ENCODE data around the gene WNT3. TPM values are rescaled to one million over a fixed set of nuclear protein-coding genes. Genes with fewer than 3 reads are reported as not detected.
A peak's percentile ranks its signal among the peaks of the same experiment; 100 is the strongest.

Gene WNT3
- total and polyA plus RNA-seq, 2 of the 8 experiments (the other 6 are each of a cell fraction or from before 2014, with no cell fraction given): 0.56 to 2.0 TPM

DNA sequence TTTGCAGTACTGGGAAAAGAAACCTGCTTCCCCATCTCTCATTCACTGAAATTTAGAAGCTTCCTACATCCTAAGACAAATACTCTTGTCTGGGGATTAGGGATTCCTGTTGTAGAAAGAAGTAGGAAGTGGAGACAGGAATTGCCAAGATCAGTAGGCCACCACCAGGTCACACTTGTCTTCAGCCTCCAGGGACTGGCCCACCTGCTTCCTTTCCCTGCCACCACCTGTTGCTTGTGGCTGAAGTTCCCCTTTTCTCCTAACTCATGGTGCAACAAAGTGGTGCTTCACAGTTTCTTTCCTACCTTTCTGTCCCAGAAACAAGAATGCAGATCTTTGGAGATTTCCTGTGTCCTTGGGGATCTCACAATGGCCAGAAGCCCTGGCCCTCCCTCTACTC lies 82.4 kb downstream of the WNT3 start:
- Histone ChIP-seq H4K91ac (replicated peaks; ENCODE audit: insufficient read length, low read length) (no peak overlapping the region), H3K4me3 (ENCODE audit: extremely low read depth in 1 of 4, insufficient read depth in 2 of 4, low read depth in 3 of 4, low read length in 4 of 4) (no peak overlapping the region), H3K4me1 (replicated peaks in 1 of 4; ENCODE audit: control insufficient read depth in 3 of 4, insufficient read depth in 4 of 4, low read length in 3 of 4) (peaks cover 2 to 14% (median 4%) of the 10 kb centered on the region in 4 experiments), H3K56ac (replicated peaks; ENCODE audit: insufficient read length, low read depth, low read length) (no peak overlapping the region), H2AK5ac (ENCODE audit: low read depth, low read length) (0 out of 2 replicates have a peak overlapping the region, but pooled peaks have one; percentile 42), H4K20me1 (replicated peaks in 1 of 2; ENCODE audit: control insufficient read depth in 1 of 2, insufficient read depth in 2 of 2, low read length in 2 of 2) (no peaks in the 10 kb centered on the region), H3K9ac (replicated peaks in 1 of 4; ENCODE audit: extremely low read depth in 1 of 4, low read depth in 3 of 4, low read length in 3 of 4) (no peak overlapping the region), H3K79me1 (ENCODE audit: low read depth, low read length) (no peaks in the 10 kb centered on the region), H2BK120ac (replicated peaks; ENCODE audit: low read depth, low read length) (no peak overlapping the region), H3K4me2 (ENCODE audit: insufficient read depth in 1 of 2, low read depth in 2 of 2, low read length in 2 of 2) (no peak overlapping the region), H2BK20ac (ENCODE audit: low read length) (no peak overlapping the region), H3K23ac (ENCODE audit: insufficient read length) (no peak overlapping the region), H2BK15ac (ENCODE audit: low read length) (no peak overlapping the region), H3K79me2 (ENCODE audit: control insufficient read depth in 1 of 2, insufficient read depth in 2 of 2, low read length in 2 of 2) (no peaks in the 10 kb centered on the region), H3K4ac (replicated peaks; ENCODE audit: insufficient read length, low read depth, low read length) (no peak overlapping the region), H3K14ac (ENCODE audit: insufficient read length) (no peak overlapping the region), H3K18ac (ENCODE audit: extremely low read depth, low read length) (no peak overlapping the region; the same call in 1 of the 2 replicates), H4K5ac (ENCODE audit: insufficient read length, low read depth, low read length) (no peak overlapping the region), H4K8ac (ENCODE audit: extremely low read depth, insufficient read depth, low read length) (no peak overlapping the region), H2BK12ac (ENCODE audit: low read depth, low read length) (no peak overlapping the region), H3K36me3 (ENCODE audit: control insufficient read depth in 2 of 4, insufficient read depth in 4 of 4, low read length in 3 of 4) (no peaks in the 10 kb centered on the region), H2AFZ (ENCODE audit: low read length) (no peak overlapping the region), H2BK5ac (ENCODE audit: low read depth, low read length) (no peak overlapping the region), H3K27ac (ENCODE audit: low read depth, low read length) (no peak overlapping the region), H3K9me3 (ENCODE audit: insufficient read depth in 2 of 2, low read depth in 1 of 2, low read length in 1 of 2) (no peaks in the 10 kb centered on the region), H3K23me2 (ENCODE audit: low read depth, low read length) (no peaks in the 10 kb centered on the region), H3K27me3 (replicated peaks in 1 of 4; ENCODE audit: control insufficient read depth in 3 of 4, extremely low read depth in 1 of 4, insufficient read depth in 3 of 4, low read length in 3 of 4) (no peaks in the 10 kb centered on the region)
- TF ChIP-seq BCL11A (IDR thresholded peaks at IDR 0.05; ENCODE audit: low read depth in 2 of 2, low read length in 2 of 2): no peak
- TF ChIP-seq YY1 (IDR thresholded peaks at IDR 0.05; ENCODE audit: low read depth, low read length): no peak
- TF ChIP-seq HDAC6 (IDR thresholded peaks at IDR 0.05; ENCODE audit: low read depth, low read length): no peak
- TF ChIP-seq RBBP5 (IDR thresholded peaks at IDR 0.05; ENCODE audit: borderline replicate concordance, low read depth, low read length): no peak
- TF ChIP-seq TAF7 (optimal IDR thresholded peaks at IDR 0.05; ENCODE audit: borderline replicate concordance, low read depth, low read length): no peak
- TF ChIP-seq GABPA (IDR thresholded peaks at IDR 0.05; ENCODE audit: borderline replicate concordance, insufficient read depth, low read length): no peak
- no peak for TF ChIP-seq SIN3A (conservative IDR thresholded peaks at IDR 0.05 in 1 of 2, IDR thresholded peaks at IDR 0.05 in 1 of 2; ENCODE audit: low read depth in 1 of 2, low read length in 2 of 2)
- no peak for TF ChIP-seq TCF12 (IDR thresholded peaks at IDR 0.05; ENCODE audit: low read depth, low read length)
- ChIA-PET POLR2A (ENCODE audit: partially characterized antibody) (interaction anchor here (0.9 kb wide), 1 partner anchor 10 kb away, joined by 3 read pairs; no protein-coding TSS in a partner anchor), CTCF (ENCODE audit: partially characterized antibody) (interaction anchor here (1.1 to 1.9 kb wide), 4 partner anchors 10 to 106 kb away, joined by 3 to 4 read pairs (median 4); no protein-coding TSS in a partner anchor)
- DNase-seq (ENCODE audit: low read depth in 1 of 2, low spot score in 2 of 2): no peak
- FAIRE-seq: no peak

All from H1 (cell line).